ENCODE measurements around the gene TXNDC17.
"Not testable (repeated sequence)": the region's sequence is repeated elsewhere in the genome, so short reads cannot be mapped to it uniquely, and the experiment has no call there.

TXNDC17 gene

DNA sequence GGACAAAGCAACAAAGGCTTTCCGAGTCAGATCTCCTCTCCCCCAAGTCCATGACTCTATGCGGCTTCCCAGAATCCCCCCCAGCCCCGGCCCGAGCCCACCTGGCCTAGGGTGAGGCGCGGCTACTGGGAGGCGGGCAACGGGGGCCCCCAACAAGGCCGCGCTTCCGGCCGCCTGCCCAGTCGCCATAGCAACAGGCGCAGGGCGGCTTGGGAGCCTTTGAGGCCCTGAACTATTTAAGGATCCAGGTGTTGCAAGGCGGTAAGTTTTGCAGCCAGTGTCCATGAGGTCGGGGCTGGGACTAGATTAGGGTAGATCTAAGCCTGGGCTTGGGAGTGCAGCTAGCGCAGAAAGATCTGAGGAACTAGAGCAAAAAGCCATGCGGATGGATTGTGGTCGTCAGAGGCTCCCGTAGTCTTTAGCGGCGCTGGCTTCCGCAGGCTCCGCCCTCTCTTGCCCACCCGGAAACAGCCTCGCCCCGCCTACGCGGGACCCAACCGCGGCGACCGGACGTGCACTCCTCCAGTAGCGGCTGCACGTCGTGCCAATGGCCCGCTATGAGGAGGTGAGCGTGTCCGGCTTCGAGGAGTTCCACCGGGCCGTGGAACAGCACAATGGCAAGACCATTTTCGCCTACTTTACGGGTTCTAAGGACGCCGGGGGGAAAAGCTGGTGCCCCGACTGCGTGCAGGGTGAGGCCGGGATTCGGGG is at the start of gene TXNDC17, which contains the start of gene KIAA0753:
TXNDC17 (plus strand) TSS at position 525 of the 711 bp plus-strand sequence; CDS start at position 548, 23 bp downstream.
KIAA0753 (minus strand) TSS at position 176 of the 711 bp plus-strand sequence. CDS start 5,608 bp downstream, outside the sequence.
- peak; percentile 85 for DNase-seq

DNA sequence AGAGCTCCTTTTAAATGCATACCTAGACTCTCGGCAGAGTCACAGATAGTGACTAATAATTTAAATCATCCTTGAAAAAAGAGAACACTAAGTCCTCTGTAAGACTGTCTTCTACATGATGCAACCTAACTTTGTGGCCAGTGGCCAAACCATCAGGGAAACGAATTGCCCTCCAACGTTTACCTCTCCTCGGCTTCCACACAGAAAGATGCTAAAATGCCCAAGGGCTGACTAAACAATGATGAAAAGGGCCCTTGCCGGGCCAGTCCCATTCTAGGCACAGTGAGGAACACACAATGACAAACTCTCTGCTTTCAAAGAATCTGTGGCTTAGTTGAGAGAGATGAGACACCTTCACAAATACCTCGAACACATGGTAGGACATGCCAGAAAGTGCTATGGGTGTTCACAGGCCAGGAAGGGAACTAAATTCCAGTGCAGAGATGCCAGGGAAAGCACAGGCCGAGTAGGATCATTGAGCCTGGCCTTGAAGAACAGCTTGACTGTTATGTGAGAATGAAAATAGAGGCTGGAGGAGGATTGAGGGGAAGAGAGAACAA is 49.2 kb upstream of the TXNDC17 start:
- no peak for DNase-seq

- no peak for DNase-seq
Measured at GRCh38 chr17:6592173-6592572, 48.7 kb upstream of the TXNDC17 start.

DNA sequence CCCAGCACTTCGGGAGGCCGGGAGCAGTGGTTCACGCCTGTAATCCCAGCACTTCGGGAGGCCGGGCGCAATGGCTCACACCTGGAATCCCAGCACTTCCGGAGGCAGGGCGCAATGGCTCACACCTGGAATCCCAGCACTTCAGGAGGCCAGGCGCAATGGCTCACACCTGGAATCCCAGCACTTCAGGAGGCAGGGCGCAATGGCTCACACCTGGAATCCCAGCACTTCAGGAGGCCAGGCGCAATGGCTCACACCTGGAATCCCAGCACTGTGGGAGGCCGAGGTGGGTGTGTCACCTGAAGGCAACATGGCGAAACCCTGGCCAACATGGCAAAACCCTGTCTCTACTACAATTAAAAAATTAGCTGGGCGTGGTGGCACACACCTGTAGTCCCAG is 47.5 kb upstream of the TXNDC17 start:
- not testable (repeated sequence) for DNase-seq

GRCh38 chr17:6596081-6596480 is 44.8 kb upstream of the TXNDC17 start:
- no peak for DNase-seq

DNA sequence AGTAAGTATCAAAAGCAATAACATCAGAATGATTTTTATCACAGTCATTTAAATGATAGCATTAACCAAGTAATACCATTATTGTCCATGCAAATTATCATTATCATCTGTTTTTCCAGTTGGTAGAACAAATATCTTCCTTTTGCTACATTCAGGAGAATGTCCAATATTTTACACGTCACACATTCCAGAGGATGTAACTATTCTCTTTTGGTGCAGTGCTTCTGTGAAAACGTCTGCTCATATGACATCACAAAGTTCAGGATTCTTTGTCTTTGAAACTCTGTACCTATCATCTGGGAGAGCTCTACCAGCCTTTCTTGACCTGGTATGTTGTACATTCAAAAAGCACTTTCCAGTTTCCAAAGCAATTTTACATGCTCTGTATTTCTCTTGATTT is 44.3 kb upstream of the TXNDC17 start:
- no peak for DNase-seq

DNA sequence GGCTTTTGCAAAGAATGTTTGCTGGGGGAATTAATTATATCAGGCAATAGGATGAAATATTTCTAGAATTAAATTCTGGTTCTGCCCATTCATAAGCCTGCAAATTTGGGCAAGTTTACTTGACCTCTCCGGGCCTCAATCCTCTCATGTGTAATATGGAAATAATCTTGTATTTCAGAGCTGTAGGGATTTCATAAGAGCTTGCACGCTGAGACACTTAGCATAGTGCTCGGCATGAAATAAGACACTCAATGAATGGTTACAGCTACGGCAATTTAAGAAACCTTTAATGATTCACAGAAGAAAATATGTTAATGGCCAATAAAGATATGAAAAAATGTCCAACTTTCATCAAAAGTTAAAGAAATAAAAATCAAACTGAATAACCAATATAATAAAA is 43.9 kb upstream of the TXNDC17 start:
- DNase-seq, result no peak

GRCh38 chr17:6597727-6598126 is 43.1 kb upstream of the TXNDC17 start:
- no peak for DNase-seq

DNA sequence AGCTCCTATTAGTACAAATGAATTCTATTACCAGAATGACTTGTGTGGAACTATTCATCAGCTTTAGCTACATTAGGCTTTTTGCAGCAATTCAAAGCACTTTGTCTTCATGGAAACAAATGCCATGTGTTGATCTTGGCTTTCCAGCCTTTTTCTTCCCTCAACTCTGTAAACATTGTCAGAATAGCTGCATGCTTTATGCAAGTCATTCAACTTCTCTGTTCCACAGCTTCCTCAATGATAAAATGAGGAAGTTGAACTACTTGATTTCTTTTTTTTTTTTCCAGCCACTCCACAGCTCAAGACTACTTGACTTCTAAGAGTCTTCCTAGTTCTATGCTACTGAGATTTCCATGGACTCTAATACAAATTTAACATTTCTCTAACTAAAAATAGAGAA is 41.5 kb upstream of the TXNDC17 start:
- no peak for DNase-seq

DNA sequence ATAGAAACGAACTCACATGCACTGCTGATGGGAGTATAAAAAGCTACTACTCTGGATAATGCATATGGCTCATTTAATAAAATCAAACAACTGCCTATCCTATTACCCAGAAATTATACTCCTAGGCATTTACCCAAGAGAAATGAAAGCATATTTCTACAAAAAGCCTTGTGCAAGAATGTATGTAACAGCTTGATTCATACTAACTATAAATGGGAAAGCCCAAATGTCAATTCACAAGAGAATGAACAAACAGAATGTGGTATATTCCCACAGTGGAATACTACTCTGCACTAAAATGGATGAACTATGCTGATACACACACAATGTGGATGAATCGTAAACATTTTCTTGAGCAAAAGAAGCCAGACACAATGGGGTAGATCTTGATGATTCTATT is 38.7 kb upstream of the TXNDC17 start:
- no peak for DNase-seq

DNA sequence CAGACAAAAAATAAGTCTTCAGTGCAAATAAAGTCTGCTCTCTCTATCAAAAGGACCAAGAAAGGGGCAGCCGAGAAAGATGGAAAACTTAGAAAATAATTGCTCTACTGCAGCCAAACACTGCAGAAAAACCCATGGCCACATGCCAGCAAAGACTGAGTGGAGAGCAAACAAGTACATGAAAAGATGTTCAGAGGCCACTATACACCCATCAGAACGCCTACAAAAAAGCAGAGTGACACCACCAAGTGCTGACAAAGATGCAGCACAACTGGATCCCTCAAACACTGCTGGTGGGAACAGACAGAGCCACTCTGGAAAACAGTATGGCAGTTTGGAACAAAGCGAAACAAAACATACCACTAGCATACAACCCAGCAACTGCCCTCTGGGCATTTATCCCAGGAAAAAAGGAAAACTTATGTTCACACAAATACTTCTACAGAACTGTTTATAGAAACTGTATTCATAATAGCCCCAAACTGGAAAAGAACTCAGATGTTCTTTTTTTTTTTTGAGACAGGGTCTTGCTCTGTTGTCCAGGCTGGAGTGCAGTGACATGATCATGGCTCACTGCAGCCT is 37.0 kb upstream of the TXNDC17 start:
- DNase-seq, result no peak

DNA sequence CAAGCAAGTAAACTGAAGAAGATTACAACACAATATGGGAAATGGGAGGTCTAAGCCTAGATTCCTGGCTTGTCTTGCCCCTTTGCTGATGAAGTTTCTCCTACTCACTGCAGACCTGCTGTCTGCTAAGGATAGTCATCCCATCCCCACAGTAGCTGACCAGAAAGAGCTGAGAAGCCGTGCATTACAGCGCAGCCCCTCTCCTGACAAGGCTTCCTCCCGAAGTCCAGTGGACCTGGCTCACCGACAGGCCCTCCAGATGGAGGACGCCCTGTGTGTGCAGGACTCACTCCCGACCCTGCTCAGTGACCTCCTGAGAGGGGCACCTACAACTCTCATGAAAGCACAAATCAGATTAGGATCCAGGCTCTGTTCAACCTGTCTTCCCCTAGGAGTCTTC is 35.7 kb upstream of the TXNDC17 start:
- DNase-seq, result no peak

DNA sequence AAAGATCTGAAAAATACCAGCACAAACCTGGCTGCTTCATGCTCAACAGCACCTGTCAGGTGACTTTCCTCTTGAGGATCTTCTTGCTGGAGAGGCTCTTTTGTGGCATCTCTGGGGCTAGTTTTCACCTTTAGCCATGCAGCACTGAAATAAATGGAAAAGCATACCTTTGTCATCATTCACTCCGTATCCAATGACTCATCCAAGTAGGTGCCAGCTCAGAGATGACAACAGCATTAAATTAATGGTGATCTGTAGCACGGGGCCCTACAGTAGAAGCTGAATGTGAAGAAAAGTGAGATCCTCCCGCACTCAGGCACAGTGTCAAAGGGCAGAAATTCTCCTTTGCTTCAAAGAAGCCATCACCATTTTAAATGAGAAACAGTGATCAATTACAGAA is 32.5 kb upstream of the TXNDC17 start:
- DNase-seq, result no peak

DNA sequence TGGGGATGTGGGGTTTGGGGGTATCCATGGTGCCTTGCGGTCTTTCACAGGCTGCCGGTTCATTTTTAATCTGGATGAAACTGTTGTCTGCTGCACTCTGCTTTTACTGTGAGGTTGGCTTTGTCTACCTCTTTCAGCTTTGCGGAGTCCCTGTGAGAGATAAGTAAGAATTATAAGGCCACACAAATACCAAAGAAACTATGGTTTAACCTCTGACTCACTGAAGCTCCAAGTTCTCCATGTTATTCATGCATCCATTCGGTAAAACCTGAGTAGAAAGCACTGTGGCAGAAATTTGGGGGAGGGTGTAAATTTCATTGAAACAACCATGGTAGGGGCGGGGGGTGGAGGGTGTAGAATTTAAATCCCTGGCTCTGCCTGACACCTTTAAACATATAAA is 30.8 kb upstream of the TXNDC17 start:
- DNase-seq, result no peak

- no peak for DNase-seq
Measured at GRCh38 chr17:6611231-6611630, 29.6 kb upstream of the TXNDC17 start.

- DNase-seq, result no peak
Measured at GRCh38 chr17:6623941-6624340, 16.9 kb upstream of the TXNDC17 start.

DNA sequence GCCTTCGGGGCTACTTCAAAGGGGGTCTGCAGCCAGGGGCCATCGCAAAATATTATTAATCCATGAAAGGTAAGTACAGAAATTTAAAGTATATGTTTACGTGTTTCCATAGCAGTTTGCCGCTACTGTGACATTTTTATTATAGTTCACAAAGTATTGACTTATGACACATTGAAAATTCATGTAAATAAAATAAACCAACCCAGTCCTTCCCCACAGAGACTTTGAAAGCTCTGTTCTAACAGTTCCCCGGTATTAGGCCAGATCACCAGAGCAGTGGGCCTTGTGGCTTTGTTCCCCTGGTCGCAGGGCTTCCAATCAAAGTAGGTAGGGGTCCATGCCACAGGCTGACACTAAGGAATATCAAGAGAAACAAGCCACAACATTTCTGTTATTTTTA is 14.2 kb upstream of the TXNDC17 start:
- DNase-seq, result no peak

GRCh38 chr17:6627019-6627418 is 13.8 kb upstream of the TXNDC17 start:
- DNase-seq, result no peak

DNA sequence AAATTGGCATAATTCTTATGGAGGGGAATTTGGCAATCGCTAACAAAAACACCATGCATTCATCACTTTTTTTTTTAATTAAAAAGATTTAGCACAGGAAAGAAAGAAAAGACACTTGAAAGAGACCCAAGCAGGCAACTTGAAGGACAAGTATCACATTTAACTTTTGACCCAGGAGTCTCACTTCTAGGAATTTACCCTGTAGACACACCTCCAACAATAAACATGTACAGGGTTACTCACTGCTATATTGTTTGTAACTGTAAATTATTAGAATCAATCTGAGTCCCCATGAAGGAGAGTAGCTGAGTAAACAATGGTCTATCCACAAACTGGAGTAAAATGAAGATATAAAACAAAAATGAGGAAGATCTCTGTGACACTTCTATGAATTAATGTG is 10.5 kb upstream of the TXNDC17 start:
- no peak for DNase-seq

GRCh38 chr17:6632530-6632929 is 8.3 kb upstream of the TXNDC17 start:
- DNase-seq, result no peak

DNA sequence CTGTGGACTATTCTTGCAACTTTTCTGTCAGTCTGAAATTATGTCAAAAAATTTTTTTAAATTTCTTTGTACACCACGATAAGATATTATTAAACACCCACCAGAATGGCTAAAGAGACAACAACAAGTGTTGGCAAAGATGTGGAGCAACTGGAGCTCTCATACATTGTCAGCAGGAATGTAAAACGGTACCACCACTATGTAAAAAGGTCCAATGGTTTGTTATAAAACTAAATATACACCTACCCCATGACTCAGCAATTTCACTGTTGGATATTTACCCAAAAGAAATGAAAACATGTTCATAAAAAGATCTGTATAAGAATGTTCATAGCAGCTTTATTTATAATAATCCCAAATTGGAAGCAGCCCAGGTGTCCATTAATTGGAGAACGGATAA is 7.6 kb upstream of the TXNDC17 start:
- no peak for DNase-seq

DNA sequence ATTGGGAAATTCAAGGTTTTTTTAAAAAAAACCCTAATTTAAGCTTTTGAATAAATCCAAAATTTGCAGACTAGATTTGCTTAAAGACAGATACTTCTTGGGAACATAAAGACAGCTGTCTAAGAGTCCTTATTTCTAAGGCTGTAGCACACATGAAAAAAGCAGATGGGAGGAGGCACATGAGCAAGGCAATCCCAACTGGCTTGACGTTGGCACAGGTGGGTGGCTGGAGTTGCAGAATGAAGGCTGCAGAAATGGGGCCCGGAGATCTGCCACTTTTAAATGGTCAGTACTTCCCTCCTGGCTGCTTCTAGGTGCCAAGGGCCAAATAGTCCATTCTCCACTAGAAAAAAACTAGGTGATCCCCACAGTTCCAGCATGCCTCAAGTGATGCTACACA is 4.8 kb upstream of the TXNDC17 start:
- DNase-seq, result no peak

- DNase-seq, result no peak
Measured at GRCh38 chr17:6636616-6637457, 4.0 kb upstream of the TXNDC17 start.

GRCh38 chr17:6637458-6637840 is 3.4 kb upstream of the TXNDC17 start:
- DNase-seq, result no peak

Data from NCI-H1694 treated with DMSO at 0.1 percent for 48 hours (cell line).